Measurements from ENCODE around the gene KIF5B.

- TF ChIP-seq CTCF (IDR thresholded peaks at IDR 0.05) = no peak
- TF ChIP-seq POLR2A (IDR thresholded peaks at IDR 0.05) = no peak
Measured at GRCh38 chr10:32031920-32032319, 24.3 kb downstream of the KIF5B start.

All from lower leg skin (tissue), 3 donors.